ENCODE data around the gene GCN1.

- TF ChIP-seq CTCF (IDR thresholded peaks at IDR 0.05; ENCODE audit: poor library complexity) (no peak), EZH2 (IDR thresholded peaks at IDR 0.05; ENCODE audit: borderline replicate concordance) (no peak)
These were observed 49.4 kb downstream of the GCN1 start for GRCh38 chr12:120145164-120145563.
